ENCODE measurements around the gene MEIKIN. TPM values are rescaled to one million over a fixed set of nuclear protein-coding genes. Genes with fewer than 3 reads are reported as not detected.

Gene MEIKIN
- total RNA-seq, 1 donor from 2014 or later: not detected

DNA sequence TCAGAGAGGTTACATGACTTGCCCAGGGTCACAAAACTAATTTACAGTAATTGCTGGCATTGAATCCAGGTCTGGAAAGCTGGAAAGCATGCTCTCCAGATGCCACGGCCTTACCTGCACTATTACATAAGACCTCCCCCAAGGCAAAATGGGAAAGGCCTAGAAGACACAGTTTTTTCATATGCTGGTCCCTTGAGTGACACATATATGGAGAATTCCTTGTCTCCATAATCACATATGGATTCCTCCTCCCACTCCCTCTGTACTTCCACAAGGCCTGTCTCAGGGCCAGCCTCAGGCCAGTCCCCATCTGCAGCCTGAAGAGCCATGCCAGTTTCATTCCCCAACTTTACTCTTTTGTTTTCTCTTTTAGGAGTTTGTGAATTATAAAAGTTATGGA, 28.6 kb upstream of the MEIKIN start:
- no peak for DNase-seq (ENCODE audit: low read depth, low spot score)

DNA sequence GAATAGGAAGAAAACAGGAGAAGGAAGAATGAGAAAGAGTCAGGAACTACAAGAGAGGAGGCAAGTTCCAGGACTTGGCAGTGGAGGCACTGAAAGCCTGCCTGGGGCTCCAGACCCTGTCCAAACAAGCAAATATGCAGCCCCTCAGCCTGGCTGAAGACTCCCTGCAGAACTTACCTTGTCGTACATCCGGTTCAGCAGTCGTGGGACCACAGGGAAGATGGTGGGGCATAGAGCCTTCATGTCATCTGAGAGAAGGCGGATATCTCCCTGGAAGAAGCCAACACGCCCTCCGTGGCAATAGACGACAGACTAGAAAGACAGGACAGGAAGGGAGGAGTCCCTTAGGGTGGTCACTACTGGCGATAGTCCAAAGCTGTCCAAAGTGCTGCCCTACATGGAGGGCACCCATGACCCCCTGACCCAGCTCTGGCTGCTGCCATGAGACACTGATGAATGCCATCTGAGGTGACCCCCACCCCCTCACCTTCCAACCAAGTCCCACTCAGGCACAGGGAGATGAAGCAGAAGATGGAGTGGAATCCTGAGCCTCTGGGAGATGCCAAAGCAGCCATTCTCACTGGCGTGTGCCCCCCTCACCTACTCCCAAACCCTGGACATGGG, 27.7 kb upstream of the MEIKIN start:
- DNase-seq (ENCODE audit: low read depth, low spot score): no peak

DNA sequence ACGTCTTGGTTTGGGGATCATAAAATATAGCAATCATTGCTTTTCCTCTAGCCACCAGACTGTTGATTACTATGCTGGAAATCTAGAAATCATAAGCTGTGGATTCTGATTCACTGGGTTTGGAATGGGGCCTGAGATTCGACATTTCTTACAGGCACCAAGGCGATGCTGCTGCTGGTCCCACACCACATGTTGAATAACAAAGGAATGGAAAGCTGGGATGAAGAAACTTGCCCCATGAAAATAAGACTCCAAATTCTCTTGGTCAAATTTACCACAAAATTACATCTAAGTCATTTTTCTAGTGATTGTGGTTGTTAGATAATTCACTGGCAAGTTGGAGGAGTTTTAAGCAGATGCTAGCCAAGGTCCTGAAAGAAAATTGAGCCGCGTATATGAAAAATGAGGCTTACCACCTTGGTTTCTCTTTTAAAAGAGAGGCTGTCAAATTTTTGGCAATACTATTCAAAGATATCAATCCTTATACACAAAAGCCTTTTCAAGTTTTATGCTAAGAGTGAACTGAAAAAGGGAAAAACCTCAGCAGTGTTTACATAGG, 23.0 kb upstream of the MEIKIN start:
- DNase-seq (ENCODE audit: low read depth, low spot score): no peak

DNA sequence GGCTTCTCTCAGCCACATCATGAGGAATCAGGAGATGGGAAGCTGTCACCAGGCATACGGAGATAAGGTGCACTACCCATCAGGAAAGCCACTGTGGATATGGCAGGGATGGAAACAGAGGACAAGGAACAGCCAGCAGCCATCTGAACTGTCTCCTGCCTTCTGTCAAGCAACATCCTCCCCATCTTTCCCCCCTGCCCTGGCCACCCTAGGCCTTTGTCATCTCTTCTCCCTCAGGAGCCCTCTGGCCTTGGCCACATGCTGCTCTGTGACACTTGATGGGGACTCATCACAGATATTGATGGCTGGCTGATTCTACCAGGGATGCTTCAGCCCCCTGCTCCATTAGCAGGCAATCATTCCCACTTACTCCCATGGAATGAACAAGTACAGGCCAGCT, 21.1 kb upstream of the MEIKIN start:
- no peak for DNase-seq (ENCODE audit: low read depth, low spot score)

DNA sequence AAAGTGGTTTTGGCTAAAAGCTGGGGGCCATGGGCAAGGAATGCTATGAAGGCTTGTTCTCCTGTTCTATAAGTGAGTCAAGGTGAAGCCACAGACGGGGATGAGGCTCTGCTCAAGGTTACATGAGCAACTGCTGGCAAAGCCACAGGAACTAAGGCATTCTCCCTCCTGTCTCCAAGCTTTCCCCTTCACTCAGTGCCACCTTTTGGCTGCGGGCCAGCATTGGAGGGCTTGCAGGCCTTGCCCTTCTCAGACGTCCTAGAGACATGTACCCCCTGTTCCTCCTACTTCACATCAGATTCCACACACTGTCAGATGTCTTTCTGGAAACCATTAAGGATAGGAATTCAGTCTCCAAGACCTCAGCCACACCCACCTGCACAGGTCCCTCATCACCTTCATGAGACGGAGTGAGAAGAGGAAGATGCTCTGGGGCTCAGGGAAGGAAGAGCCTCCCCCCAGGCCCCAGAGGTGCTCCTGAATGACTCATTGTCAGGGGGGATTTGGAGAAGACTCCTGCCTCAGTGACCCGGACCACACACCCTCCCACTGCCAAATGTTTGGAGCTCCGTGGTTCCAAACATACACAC, 20.5 kb upstream of the MEIKIN start:
- no peak for DNase-seq (ENCODE audit: low read depth, low spot score)

DNA sequence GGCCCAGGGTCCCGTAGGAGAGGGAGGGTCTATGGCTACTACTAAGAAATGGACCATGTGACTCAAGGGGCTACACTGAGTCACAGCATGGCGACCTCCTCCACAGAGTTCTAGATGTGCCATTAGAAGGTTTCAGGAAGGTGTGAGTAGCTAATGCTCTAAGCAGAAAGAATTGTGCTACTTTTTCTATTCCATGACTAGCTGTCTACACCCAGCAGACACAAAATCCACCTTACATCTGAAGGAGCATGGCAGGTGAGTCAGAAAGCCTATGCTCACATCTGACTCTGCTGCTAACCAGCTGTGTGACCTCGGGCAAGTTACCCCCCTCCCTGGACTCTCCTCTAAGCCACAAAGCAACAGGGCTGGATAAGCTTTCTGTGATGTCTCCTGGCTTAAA, 14.4 kb upstream of the MEIKIN start:
- DNase-seq (ENCODE audit: low read depth, low spot score): no peak

DNA sequence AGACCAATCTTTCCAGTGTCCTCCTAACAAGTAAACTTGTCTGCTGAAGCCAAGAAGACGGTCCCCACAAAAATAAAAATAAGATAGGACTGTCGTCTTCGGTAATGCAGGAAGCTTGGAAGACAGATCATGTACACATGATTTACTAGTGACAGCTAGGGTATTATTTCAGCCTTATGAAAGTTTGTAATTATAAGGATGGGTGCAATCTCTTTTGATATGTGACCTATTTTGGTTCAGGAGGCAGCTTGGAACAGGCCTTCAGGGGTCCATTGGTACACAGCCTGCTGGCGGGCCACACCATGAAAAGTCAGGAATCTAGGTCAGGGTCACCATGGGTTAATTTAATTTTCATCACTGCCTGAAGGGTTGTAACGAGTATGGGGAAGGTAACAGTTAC, 13.7 kb upstream of the MEIKIN start:
- no peak for DNase-seq (ENCODE audit: low read depth, low spot score)

DNA sequence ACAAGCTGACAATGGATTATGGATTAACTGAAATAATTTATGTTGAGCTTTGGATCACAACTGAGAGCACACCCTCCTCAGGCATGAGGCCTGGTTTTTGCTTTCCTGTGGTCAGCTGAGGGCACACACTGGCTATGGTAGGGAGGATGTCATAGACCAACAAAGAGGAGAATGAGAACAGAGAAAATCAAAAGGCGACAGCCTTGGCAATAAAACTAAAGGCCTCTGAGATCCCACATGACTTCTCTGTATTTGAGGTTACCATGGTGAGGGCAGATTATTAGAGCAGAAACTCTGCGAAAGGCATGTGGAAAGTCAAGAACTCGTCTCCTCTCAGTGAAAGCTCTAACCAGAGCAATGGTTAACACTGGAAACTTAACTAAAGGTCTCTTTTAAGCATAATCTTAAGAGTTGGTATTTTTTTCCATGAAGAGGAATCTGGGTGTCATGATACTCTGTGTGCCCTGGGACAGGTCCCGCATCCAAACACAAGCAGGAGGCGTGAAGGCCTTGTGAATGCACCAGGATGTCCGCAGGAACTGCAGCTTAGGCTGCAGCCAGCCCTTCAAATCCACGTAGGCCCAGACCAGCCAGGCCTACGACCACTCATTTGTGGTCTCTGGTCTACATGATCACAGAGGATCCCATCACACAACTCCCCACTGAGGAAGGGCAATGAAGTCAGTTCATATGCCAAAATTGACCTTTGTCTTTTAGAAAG, 12.4 kb upstream of the MEIKIN start:
- DNase-seq (ENCODE audit: low read depth, low spot score): no peak

DNA sequence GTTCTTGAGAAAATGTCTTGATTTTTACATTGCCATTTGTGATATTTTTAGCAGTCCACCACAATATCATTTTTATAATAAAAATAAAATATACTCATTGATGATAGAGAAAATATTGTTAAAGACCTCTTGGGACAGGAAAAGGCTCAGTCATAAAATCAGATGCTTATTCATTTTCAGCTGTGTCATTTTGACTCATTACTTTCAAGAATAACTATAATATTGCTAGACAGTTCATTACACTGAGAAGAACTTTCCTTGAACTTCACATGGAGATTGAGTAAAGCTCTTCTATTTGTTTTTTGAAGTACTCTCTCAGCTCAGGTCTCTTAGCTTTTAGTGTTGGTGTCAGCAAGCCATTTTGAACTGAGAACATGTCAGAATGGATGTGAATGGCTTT, 8.5 kb upstream of the MEIKIN start:
- DNase-seq (ENCODE audit: low read depth, low spot score): no peak

DNA sequence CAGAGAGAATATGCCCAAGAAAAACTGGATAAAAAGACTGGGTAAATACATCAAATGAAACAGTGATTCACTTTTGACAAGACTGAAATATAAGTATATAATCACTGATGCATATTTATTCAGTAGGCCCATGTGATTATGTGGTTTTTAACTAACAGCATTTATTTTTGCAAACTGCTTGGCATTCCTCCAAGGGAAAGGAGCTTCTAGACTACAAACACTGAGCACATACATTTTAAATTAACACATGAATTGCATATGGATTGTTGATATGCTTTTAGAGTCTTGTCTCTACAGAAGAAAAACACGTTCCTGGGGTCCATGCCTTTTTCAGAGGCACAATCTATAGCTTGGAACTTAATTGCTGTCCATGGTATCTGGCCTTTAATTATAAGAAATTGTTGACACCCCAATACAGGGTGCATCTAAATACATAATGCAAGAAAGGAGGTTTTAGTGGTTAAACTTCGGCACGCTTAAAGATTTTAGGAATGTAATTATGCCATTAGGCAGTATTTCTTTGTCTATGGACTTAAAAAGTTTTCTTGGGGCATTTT, 6.9 kb upstream of the MEIKIN start:
- DNase-seq (ENCODE audit: low read depth, low spot score): no peak

DNA sequence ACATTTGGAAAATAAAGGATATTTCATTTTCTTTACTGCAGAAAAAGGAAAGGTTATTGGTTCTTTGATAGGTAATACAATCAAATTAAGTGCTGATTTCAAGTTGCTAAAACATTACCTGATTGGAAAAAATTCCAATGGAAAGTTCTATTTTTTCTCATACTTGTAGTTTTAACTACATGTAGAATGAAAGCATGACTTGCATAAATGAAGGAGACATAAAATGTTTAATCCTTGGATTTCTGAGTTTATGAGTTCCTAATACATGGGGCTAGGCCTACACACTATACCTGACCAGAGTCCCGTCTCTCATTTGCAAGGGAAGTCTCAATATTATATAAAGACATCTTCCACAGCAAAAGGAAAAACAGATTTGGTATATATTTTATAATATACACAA, 5.2 kb upstream of the MEIKIN start:
- DNase-seq (ENCODE audit: low read depth, low spot score): no peak

DNA sequence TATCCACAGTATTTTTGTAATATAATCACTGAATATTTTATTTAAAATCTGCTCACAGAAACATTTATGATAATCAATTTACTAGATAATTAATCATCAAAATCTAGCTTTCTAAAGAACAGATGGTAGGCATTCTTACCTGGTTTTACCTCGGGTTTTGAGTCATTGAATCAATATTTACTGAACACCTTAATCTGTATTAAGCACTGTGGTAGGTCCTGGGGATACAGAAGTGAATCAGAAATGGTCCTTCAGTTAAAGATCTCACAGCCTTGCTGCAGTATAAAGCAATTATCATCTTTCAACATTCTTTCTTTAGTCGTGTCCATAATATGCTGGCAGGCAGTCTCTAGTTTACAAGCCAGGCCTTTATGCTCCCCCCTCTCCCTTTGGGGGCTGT, 2.0 kb upstream of the MEIKIN start:
- DNase-seq (ENCODE audit: low read depth, low spot score): no peak

DNA sequence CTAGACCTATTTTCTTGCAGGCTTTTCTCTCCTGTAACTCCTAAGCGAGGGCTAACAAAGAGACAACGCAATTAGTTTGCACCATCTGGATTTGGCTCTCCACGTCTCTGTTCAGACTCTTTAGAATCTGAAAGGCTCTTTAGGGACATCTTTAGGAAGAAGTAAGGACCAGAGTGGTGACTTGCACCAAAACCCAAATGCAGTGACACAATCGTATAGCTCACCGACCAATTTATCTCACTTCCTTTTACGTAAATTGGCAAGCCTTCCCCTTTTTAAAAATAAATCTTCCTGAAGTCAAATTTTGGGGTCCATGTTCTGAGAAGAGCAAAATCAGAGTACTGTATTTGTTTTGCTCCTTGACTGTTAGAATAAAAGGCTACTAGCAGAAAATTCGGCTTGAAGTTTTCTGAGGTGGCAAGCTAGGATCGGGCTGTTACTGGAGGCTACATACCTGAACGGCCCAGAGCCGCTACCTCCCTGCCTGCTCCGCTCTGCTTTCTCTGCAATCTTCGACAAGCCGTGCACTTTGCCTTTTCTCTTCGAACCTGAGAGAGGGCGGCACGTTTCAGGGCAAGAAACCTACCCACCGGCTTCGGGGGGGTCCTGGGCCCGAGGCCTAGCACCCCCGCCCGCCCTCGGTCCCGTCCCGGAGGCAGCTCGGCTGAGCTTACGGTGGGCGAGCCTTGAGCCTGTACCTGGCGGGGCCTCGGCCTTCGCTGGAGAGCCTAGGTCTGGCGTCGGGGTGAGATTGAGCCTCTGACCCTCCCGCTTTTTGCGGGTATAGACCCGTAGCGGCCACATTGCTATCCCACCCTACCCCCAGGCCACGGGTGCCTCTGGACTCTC, 537 bp downstream of the MEIKIN start:
- DNase-seq (ENCODE audit: low read depth, low spot score): no peak

DNA sequence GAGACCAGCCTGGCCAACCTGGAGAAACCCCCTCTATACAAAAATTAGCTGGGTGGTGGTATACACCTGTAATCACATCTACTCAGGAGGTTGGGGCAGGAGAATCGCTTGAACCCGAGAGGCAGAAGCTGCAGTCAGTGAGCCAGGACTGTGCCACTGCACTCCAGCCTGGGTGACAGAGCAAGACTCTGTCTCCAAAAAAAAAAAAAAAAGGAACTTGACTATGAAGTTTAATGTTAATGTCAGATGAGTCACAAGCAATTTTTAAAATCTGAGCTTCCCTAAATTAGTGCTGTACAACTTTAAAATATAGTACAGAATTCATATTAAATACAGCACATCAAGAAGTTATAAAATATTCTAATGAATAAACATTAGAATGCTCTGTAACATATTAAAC, 1.5 kb downstream of the MEIKIN start:
- DNase-seq (ENCODE audit: low read depth, low spot score): no peak

DNA sequence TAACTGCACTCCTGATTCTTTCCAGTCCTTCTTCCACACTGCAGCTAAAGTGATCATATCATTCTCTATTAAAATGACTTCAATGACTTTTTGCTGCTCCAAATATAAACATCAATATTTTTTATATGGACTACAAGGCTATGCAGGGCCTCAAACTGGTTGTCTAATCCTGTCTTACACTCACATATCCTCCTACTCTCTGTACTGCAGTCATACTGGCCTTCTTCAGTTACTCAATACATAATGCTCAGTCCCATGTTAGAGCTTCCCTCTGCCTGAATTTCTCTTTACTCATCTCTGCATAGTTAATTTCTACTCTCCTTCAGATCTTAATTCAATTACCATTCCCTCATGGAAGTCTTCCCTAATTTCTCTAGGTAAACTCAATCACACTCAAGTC, 3.4 kb downstream of the MEIKIN start:
- DNase-seq (ENCODE audit: low read depth, low spot score): no peak

DNA sequence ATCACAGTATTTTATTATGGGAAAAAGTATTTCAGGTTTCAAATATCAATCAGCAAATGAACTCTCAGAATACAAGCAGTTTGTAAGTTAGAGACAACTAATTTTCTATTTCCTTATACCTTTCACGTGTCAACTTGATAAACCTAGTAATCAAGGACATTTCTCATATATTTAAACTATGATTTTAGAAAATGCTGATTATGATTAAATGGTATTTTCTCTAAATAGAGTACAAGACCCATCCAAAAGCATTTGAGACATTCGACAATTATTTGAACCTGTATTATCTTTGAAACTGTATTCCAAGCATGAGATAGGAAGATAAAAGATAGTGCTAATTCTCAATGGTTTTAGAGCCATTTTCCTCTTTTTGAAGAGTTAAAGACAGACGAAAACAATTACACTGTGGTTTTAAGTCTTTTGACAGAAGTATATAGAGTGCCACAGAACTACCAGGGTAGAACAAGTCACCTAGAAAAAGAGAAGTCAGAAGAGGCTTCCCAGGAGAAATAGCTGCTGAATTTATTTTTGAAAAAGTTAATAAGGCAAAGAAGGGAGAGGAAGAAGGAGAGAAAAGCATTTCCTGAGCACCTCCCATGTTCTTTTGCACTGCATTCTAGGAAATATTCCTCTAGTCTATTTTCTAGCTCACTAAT, 5.6 kb downstream of the MEIKIN start:
- DNase-seq (ENCODE audit: low read depth, low spot score): no peak

DNA sequence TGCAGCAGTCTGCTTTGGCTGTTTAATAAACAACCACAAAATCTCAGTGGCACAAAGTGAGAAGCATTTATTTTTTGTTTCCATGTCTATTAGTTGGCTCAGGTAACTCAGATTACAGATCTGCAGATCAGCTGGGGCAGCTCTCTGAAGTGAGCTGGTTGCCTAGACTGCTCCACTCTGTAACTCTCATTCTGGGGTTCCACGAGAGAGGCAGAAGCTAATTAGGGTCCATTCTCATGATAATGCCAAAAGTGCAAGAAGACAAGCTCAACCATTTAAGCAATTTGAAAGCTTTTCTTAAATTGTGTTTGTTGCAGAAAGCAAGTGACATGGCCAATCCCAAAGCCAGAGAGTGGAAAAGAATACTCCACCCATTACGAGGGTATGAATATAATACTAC, 13.2 kb downstream of the MEIKIN start:
- no peak for DNase-seq (ENCODE audit: low read depth, low spot score)

DNA sequence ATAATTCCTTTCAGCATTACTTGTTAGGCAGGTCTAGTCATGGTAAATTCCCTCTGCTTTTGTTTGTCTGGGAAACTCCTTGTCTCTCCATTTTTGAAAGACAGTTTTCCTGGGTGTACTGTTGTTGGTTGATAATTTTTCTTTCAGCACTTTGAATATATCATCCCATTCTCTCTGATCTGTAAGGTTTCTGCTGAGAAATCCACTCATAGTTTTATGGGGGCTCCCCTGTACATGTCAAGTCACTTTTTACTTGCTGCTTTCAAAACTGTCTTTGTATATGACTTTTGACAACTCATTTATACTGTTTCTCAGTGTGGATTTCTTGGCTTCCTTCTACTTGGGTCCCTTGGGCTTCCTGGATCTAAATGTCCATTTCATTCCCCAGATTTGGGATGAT, 16.5 kb downstream of the MEIKIN start:
- no peak for DNase-seq (ENCODE audit: low read depth, low spot score)

DNA sequence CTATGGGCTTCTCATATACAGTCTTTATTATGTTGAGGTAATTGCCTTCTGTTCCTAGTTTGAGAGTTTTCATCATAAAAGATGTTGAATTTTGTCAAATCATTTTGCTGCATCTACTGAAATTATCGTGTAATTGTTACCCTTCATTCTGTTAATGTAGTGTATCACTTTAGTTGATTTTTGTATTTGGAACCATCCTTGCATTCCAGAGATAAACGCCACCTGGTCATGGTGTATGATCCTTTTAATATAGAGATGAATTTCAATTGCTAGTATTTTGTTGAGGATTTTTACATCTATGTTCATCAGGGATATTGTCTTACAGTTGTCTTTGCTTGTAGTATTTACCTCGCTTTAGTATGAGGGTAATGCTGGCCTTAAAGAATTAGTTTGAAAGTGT, 19.3 kb downstream of the MEIKIN start:
- DNase-seq (ENCODE audit: low read depth, low spot score): no peak

DNA sequence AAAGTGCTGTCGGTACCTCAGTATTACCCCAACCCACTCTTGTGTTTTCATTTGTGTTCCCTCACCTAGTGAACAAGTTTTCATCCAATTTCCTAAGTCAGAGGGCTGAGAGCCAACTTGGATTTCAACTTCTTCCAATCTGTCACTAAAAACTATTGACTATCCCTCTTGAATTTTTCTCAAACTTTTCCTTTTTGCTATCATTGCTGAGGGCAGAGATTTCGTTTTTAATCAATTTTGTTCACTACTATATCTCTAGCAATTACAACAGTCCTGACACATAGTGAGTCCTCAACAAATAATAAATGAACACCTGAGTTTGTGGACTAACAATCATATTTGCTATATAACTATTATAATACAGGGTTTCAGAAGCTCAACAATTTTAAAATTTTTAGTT, 29.0 kb downstream of the MEIKIN start:
- DNase-seq (ENCODE audit: low read depth, low spot score): no peak

DNA sequence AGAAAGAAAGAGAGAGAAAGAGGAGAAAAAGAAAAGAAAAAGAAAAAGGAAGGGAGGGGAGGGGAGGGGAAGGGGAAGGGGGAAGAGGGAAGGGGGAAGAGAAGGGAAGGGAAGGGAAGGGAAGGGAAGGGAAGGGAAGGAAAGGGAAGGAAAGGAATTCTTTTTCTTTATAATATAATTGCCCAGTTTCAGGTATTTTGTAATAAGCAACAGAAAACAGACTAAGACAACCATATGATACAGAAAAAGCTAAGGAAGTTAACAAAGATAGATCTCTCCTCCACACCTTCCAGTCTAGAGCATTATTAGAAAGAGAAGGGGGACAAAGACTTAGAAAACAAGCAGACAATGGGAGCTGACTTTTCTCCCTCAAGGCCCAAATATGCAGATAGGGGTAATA, 31.0 kb downstream of the MEIKIN start:
- no peak for DNase-seq (ENCODE audit: low read depth, low spot score)

All from pulmonary artery endothelial cell (primary cell).